Transverse colon (tissue), 4 donors: Measurements from ENCODE around the gene CHMP4B. TPM values are rescaled to one million over a fixed set of nuclear protein-coding genes. Genes with fewer than 3 reads are reported as not detected.

Source experiments
- DNase-seq: peaks from one replicate; pipeline ENCODE4 v3.0.0-alpha.2; 2019
- H3K27ac ChIP-seq, 4 donors: fragments of 200-600 bp; sonication (generic); 2 replicates each; pipeline ENCODE4 v1.5.1; 2016 to 2018; ENCODE audit warnings: inconsistent platforms in 4 of 4
- H3K27me3 ChIP-seq: fragments of 200-600 bp; sonication (generic); 2 replicates; pipeline ENCODE4 v1.5.1; 2017; ENCODE audit warnings: inconsistent platforms
- H3K36me3 ChIP-seq, 4 donors: fragments of 200-600 bp; sonication (generic); 2 replicates each; pipeline ENCODE4 v1.5.1; 2017 to 2019; ENCODE audit warnings: inconsistent platforms in 4 of 4
- H3K4me1 ChIP-seq, 4 donors: fragments of 200-600 bp; sonication (generic); 2 replicates each; pipeline ENCODE4 v1.5.1; 2017 to 2020; ENCODE audit warnings: inconsistent platforms in 4 of 4
- H3K4me3 ChIP-seq, 4 donors: fragments of 200-600 bp; sonication (generic); 1 replicate in 1 of 4; 2 replicates in 3 of 4; pipeline versions ENCODE4 v1.5.1 to v1.6.1; 2017 to 2019; ENCODE audit warnings: inconsistent platforms in 4 of 4
- H3K9me3 ChIP-seq, 2 donors: fragments of 200-600 bp; sonication (generic); 2 replicates each; pipeline ENCODE4 v1.5.1; 2017 to 2019; ENCODE audit warnings: inconsistent platforms in 2 of 2
- EP300 ChIP-seq: sonication (generic); formaldehyde crosslinking; IDR thresholded peaks from one replicate; pipeline ENCODE4 v1.6.1; 2017; ENCODE audit warnings: antibody characterized with exemption, low read depth
- POLR2A ChIP-seq: fragments of 450-650 bp; IDR thresholded peaks from one replicate; pipeline ENCODE4 v1.6.1; 2016; ENCODE audit warnings: antibody characterized with exemption, mild to moderate bottlenecking, moderate library complexity
- POLR2AphosphoS5 ChIP-seq, 3 donors: sonication (generic); formaldehyde crosslinking; IDR thresholded peaks; one replicate each; pipeline ENCODE4 v1.6.1; 2016; ENCODE audit warnings: antibody characterized with exemption in 3 of 3
- WGBS, 2 donors: methylation state at CpG; one replicate each; pipeline ENCODE4 v1.1.5; 2018; ENCODE audit warnings: low coverage in 1 of 2; 5-methylcytosine and 5-hydroxymethylcytosine counted together
- in situ Hi-C, 4 donors: fragments of 200-750 bp; cut with MboI; loops; one replicate each; pipeline versions ENCODE4 v1.15.0 to v1.15.1; 2017; ENCODE audit warnings: low sequenced_read_pairs in 3 of 4, low pct_ligation_motif_present in 1 of 4, low pct_unique_long_range_greater_than_20kb in 1 of 4
- intact Hi-C: fragments of 100-400 bp; cut with DNase I; formaldehyde crosslinking; loops from one replicate; pipeline ENCODE4 v1.15.1; 2023; ENCODE audit warnings: low total_unique reads
- total RNA-seq, 4 donors: library from RNA; depleted of rRNA; stranded (reverse); fragments of >200 nt; gene quantifications; one replicate each; pipeline ENCODE4 v1.1.0, GENCODE V29; 2016
- TF ChIP-seq, protein P1 (sequence below), 5 experiments: fragments of 200-600 bp in 3 of 5; fragments of 450-650 bp in 2 of 5; sonication (generic) in 3 of 5; IDR thresholded peaks; 1 replicate in 2 of 5; 2 replicates in 3 of 5; pipeline ENCODE4 v1.5.1; 2016 to 2017; ENCODE audit warnings: antibody characterized with exemption in 5 of 5, inconsistent platforms in 3 of 5, mild to moderate bottlenecking in 2 of 5, moderate library complexity in 1 of 5

Gene CHMP4B
- total RNA-seq, 4 donors from 2014 or later, result 182 to 263 (median 213) TPM

DNA sequence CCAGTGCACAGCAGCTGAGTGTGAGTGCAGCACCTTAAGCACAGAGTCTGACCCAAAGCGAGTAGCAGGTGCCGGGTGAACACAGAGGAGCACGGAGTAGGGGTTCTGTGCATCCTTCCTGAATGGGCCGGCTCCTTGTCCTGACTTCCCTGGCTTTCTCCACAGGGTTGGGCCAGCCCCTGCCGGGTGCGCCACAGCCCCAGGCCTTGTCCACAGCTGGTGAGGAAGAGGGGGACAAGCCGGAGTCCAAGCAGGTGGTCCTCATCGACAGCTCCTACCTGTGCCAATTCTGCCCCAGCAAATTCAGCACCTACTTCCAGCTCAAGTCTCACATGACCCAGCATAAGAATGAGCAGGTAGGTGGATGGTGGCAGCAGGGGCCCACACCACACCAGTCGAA is 44.5 kb upstream of the CHMP4B start:
- intact Hi-C loops, result no loop called here
- peaks cover 0 to 4% (median 2%) of the 10 kb centered on the region in 4 donors for H3K36me3 ChIP-seq
- no peak for DNase-seq
- H3K27me3 ChIP-seq, result no peaks in the 10 kb centered on the region
- no peaks in the 10 kb centered on the region for H3K9me3 ChIP-seq
- H3K4me1 ChIP-seq, result no peaks in the 10 kb centered on the region
- TF ChIP-seq POLR2AphosphoS5 (IDR thresholded peaks at IDR 0.05), result no peak
- H3K4me3 ChIP-seq, result no peak overlapping the region
- no peak overlapping the region for H3K27ac ChIP-seq
- in situ Hi-C loops, result no loop called here
- WGBS, 2 donors, result 93 to 100% methylated on average over 1 to 9 of the region's 9 CpGs

DNA sequence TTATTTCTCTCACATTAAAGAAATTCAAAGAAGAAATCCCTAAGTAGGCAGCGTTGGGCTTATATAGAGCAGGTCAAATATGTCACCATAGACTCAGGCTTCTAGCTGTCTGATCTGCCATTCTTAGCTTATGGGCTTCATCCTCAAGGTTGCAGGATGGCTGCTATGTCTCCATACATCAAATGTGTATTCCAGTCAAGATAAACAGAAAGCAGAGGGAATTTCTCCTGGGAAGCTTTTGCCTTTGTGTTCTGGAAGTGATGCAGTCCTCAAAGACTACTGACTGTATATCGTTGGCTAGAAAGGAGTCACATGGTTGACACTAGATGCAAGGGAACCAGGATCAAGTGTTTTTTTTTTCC is 43.4 kb upstream of the CHMP4B start:
- Histone ChIP-seq H3K36me3 (peaks cover 0 to 4% (median 2%) of the 10 kb centered on the region in 4 donors), H3K9me3 (no peaks in the 10 kb centered on the region), H3K4me1 (no peaks in the 10 kb centered on the region), H3K27ac (no peak overlapping the region), H3K27me3 (no peaks in the 10 kb centered on the region), H3K4me3 (no peak overlapping the region)
- 89 to 94% methylated on average over 1 to 2 of the region's 2 CpGs for WGBS, 2 donors
- TF ChIP-seq, protein P1, sequence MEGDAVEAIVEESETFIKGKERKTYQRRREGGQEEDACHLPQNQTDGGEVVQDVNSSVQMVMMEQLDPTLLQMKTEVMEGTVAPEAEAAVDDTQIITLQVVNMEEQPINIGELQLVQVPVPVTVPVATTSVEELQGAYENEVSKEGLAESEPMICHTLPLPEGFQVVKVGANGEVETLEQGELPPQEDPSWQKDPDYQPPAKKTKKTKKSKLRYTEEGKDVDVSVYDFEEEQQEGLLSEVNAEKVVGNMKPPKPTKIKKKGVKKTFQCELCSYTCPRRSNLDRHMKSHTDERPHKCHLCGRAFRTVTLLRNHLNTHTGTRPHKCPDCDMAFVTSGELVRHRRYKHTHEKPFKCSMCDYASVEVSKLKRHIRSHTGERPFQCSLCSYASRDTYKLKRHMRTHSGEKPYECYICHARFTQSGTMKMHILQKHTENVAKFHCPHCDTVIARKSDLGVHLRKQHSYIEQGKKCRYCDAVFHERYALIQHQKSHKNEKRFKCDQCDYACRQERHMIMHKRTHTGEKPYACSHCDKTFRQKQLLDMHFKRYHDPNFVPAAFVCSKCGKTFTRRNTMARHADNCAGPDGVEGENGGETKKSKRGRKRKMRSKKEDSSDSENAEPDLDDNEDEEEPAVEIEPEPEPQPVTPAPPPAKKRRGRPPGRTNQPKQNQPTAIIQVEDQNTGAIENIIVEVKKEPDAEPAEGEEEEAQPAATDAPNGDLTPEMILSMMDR (IDR thresholded peaks at IDR 0.05), result no peak
- TF ChIP-seq POLR2A (no peak), POLR2AphosphoS5 (IDR thresholded peaks at IDR 0.05) (no peak), EP300 (no peak)
- no peak for DNase-seq
- in situ Hi-C loops (no loop called here), intact Hi-C loops (no loop called here)

DNA sequence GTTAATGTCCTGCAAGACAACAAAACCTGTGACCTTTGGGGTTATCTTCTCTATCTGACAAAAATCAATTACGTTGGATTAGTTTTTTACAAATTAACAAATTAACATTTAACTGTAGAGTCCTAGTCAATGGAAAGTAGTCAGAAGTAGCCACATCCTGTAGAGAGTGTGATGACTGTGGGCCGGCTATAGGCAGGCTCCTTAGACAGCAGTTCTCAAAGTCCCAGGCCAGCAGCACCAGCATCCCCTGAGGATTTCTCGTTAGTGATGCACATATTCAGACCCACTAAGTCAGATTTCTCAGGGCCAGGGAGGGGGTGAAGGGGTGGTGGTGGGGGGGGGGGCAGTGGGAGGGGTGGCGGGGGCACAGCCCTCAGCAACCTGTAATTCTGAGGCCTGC is 42.1 kb upstream of the CHMP4B start:
- in situ Hi-C loops, result no loop called here
- Histone ChIP-seq H3K27me3 (no peaks in the 10 kb centered on the region), H3K36me3 (peaks cover 0 to 4% (median 2%) of the 10 kb centered on the region in 4 donors), H3K9me3 (no peaks in the 10 kb centered on the region), H3K27ac (no peak overlapping the region), H3K4me1 (no peaks in the 10 kb centered on the region), H3K4me3 (no peak overlapping the region)
- no peak for DNase-seq
- WGBS, 2 donors, result 52 to 81% methylated on average over 2 to 4 of the region's 4 CpGs
- intact Hi-C loops, result no loop called here
- no peak for TF ChIP-seq POLR2AphosphoS5 (IDR thresholded peaks at IDR 0.05)
- TF ChIP-seq EP300, result no peak
- TF ChIP-seq, protein P1 (IDR thresholded peaks at IDR 0.05), result no peak
- no peak for TF ChIP-seq POLR2A

DNA sequence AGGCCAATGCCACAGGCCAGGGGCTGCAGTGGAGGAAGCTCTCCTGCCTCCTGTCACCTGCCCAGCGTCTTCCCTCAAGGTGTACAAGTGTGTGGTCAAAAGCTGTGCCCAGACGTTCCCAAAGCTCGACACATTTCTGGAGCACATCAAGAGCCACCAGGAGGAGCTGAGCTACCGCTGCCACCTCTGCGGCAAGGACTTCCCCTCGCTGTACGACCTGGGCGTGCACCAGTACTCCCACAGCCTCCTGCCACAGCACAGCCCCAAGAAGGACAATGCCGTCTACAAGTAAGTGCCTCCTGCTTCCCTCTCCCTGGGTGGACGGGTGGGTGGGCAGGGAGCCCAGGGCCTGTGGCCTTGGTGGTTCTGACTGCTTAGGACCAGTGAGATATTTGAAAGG is 41.1 kb upstream of the CHMP4B start:
- DNase-seq, result peak; percentile 52
- Histone ChIP-seq H3K36me3 (peaks cover 0 to 4% (median 2%) of the 10 kb centered on the region in 4 donors), H3K9me3 (no peaks in the 10 kb centered on the region), H3K27ac (no peak overlapping the region), H3K4me3 (no peak overlapping the region), H3K4me1 (no peaks in the 10 kb centered on the region), H3K27me3 (no peaks in the 10 kb centered on the region)
- intact Hi-C loops, result no loop called here
- in situ Hi-C loops, result no loop called here
- 83% methylated on average over 10 of the region's 10 CpGs; no CpG with 5 or more reads in 1 of the 2 donors for WGBS, 2 donors
- TF ChIP-seq, protein P1 (IDR thresholded peaks at IDR 0.05), result peak in 4 of 5 experiments; percentile 20 to 41 (median 28)
- no peak for TF ChIP-seq POLR2AphosphoS5 (IDR thresholded peaks at IDR 0.05)

DNA sequence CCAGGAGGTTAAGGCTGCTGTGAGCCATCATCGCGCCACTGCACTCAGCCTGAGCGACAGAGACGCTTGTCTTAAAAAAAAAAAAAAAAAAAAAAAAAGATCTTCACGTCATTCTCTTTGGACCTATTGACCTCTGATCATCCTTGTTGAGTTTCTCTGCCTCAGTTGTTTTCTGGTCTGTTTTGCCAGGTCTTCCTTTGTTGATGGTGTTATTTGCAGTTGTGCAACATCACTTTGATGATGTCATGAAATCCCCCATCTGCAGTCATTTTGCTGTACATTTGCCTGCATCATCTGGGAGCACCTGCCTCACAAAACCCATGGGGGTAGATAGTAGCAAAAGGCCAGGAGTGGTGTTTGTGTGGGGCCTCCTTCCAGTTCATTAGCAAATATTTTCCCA is 39.2 kb upstream of the CHMP4B start:
- TF ChIP-seq, protein P1 (IDR thresholded peaks at IDR 0.05), result no peak
- in situ Hi-C loops (no loop called here), intact Hi-C loops (no loop called here)
- H3K4me1 ChIP-seq, result no peaks in the 10 kb centered on the region
- no peak overlapping the region for H3K4me3 ChIP-seq
- WGBS, 2 donors, result 95% methylated on average over 5 of the region's 5 CpGs; no CpG with 5 or more reads in 1 of the 2 donors
- H3K27ac ChIP-seq, result no peak overlapping the region
- H3K36me3 ChIP-seq, result peaks cover 0 to 4% (median 0%) of the 10 kb centered on the region in 4 donors
- H3K9me3 ChIP-seq, result no peaks in the 10 kb centered on the region
- H3K27me3 ChIP-seq, result no peaks in the 10 kb centered on the region
- DNase-seq, result no peak
